GM18498 (cell line): ENCODE measurements around the gene CDS2.

ENCODE experiments used
- ATAC-seq: cut with Tn5 transposase; IDR thresholded peaks from one replicate; pipeline ENCODE4 v1.9.1; 2021; ENCODE audit warnings: mild to moderate bottlenecking, moderate library complexity; ENCODE audit not compliant: unreplicated experiment

Gene CDS2

GRCh38 chr20:5118220-5119142 lies 8.3 kb upstream of the CDS2 start:
- no peak for ATAC-seq

- ATAC-seq = no peak
Observed at GRCh38 chr20:5119143-5119434, 7.7 kb upstream of the CDS2 start.

- peak; percentile 94 for ATAC-seq
Observed at GRCh38 chr20:5119435-5120184, 7.2 kb upstream of the CDS2 start, which contains the start of gene PCNA. PCNA (minus strand) TSS chr20:5119958; CDS start chr20:5119798, 160 bp downstream.

- no peak for ATAC-seq
Observed at GRCh38 chr20:5120185-5120476, 6.7 kb upstream of the CDS2 start.

GRCh38 chr20:5122873-5123260 lies 3.9 kb upstream of the CDS2 start:
- ATAC-seq = no peak

- peak; percentile 29 for ATAC-seq
Observed at GRCh38 chr20:5127204-5127858, 523 bp downstream of the CDS2 start.

GRCh38 chr20:5127859-5128424 lies 1.1 kb downstream of the CDS2 start:
- ATAC-seq = no peak

- no peak for ATAC-seq
Observed at GRCh38 chr20:5128886-5129285, 2.1 kb downstream of the CDS2 start.

GRCh38 chr20:5131502-5131901 lies 4.7 kb downstream of the CDS2 start:
- no peak for ATAC-seq

GRCh38 chr20:5133998-5134397 lies 7.2 kb downstream of the CDS2 start:
- ATAC-seq = no peak

GRCh38 chr20:5135363-5136012 lies 8.7 kb downstream of the CDS2 start:
- ATAC-seq = peak; percentile 56

- peak; percentile 33 for ATAC-seq
Observed at GRCh38 chr20:5136096-5136495, 9.3 kb downstream of the CDS2 start.

- ATAC-seq = no peak
Observed at GRCh38 chr20:5140195-5140594, 13.4 kb downstream of the CDS2 start.

- ATAC-seq = no peak
Observed at GRCh38 chr20:5141615-5142014, 14.8 kb downstream of the CDS2 start.

- no peak for ATAC-seq
Observed at GRCh38 chr20:5143851-5144250, 17.0 kb downstream of the CDS2 start.

- no peak for ATAC-seq
Observed at GRCh38 chr20:5145365-5146098, 18.7 kb downstream of the CDS2 start.

GRCh38 chr20:5146099-5146668 lies 19.4 kb downstream of the CDS2 start:
- no peak for ATAC-seq

GRCh38 chr20:5146871-5147592 lies 20.2 kb downstream of the CDS2 start:
- no peak for ATAC-seq

- no peak for ATAC-seq
Observed at GRCh38 chr20:5148581-5148980, 21.8 kb downstream of the CDS2 start.
